NCI-H460 (cell line): ENCODE results near the gene CCDC154. TPM values are rescaled to one million over a fixed set of nuclear protein-coding genes. Genes with fewer than 3 reads are reported as not detected.

Experiments used
- DNase-seq: peaks from one replicate; pipeline ENCODE4 v3.0.0-alpha.2; 2016; ENCODE audit warnings: low read depth; ENCODE audit errors: extremely low read depth
- total RNA-seq: library from RNA; depleted of rRNA; stranded (reverse); fragments of >200 nt; shearing (Covaris generic); gene quantifications from 2 replicates; pipeline ENCODE4 v1.2.3, GENCODE V29; 2014; rRNA removed

The CCDC154 gene
- total RNA-seq, 1 experiment from 2014 or later = 0.42 TPM

DNA sequence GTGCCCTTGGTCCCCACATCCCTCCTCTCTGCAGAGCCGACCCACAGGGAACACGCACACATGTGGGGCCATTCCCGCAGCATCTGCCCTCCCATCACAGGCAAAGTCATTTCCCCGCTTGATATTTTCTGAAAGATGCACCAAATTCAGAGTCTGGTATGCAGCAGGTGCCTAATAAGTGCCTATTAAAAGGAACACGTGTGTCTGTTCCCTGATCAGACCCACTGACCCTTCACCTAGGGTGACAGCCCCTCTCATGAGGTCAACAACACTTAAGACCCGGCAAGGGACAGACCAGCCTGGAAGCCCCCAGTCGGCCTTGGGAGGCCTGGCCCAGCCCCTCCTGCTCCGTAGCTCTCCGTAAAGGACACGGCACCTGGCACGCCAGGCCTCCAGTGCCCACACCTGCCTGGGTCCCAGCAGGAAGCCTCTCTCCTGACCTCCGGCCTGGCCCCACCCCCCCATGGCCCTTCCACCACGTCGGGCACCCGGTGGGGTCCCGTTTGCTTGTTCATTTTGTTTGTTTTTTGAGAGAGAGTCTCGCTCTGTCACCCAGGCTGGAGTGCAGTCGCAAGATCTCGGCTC lies 49.9 kb downstream of the CCDC154 start:
- no peak for DNase-seq

DNA sequence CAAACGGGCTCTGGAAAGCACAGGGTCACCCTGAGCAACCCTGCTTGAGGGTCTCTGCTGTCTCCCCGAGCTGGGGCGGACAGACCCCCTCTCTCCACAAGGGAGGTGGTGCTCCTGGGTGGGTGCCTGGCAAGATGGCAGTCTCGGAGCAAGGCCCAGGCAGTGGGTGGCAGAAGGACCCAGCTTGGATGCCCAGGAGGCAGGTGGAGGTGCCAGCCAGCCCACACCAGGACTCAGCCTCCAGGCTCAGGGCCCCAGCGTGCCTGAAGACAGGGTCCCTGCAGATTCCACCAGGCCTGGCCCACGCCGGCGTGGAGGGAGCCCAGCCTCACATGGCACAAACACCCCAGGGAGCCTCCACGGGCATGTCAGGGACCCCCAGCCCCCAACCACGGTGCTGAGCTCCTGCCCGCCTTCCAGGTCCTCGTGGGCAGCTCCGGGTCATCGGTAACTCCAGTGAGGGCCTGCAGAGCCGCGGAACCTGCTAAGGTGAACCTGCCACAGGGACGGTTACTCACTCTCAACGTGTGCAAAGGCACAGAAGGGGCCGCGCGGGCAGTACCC lies 50.7 kb downstream of the CCDC154 start:
- DNase-seq = no peak

DNA sequence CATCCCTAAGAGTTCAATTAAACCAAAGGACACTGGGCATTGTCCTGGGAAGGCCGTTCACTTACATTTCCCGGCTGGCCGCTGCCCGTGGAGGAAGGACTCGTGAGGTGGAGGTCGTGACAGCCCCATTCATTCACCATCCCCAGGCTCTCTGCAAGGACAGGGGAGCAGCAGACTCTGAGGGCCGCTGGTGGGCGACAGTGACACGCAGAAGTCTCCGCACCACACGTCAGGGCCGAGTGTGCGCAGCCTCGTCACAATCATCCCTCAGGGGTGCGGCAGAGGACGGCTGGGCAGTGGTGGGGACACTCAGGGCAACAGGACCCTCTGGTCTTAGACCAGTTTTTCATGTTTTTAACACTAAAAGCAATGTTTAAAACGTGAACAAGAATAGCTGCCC lies 51.5 kb downstream of the CCDC154 start:
- DNase-seq = no peak

DNA sequence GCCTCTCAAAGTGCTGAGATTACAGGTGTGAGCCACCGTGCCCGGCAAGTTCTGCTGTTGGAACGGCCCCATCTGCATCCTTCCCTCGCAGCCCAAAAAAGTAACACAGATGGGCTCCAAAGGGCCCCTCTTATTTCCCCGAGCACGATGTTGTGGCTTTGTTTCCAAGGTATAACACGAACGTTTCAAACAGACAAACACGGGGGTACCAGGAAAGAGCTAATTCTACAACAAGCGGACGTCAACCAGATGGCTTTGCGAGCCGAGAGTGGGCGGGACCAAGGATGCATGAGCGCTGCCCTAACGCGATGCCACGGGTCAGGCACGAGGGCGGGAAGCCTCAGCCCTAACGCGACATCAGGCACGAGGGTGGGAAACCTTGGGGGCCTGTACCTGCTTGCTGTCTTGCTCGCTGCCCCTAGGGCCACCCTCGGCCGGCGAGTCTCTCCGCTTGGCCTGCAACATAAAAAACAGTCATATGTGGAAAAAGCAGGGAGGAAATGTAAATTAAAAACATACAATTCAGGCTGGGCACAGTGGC lies 54.0 kb downstream of the CCDC154 start:
- no peak for DNase-seq

DNA sequence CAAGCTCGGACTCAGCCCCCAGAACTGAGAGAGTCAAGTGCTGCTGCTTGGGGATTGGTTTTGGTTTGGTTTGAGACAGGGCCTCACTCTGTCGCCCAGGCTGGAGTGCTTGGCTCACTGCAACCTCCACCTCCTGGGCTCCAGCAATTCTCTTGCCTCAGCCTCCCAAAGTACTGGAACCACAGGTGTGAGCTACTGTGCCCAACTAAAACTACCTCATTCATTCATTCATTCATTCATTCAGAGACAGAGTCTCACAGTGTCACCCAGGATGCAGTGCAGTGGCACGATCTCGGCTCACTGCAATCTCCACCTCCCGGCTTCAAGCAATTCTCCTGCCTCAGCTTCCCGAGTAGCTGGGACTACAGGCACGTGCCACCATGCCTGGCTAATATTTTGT lies 54.6 kb downstream of the CCDC154 start:
- no peak for DNase-seq

DNA sequence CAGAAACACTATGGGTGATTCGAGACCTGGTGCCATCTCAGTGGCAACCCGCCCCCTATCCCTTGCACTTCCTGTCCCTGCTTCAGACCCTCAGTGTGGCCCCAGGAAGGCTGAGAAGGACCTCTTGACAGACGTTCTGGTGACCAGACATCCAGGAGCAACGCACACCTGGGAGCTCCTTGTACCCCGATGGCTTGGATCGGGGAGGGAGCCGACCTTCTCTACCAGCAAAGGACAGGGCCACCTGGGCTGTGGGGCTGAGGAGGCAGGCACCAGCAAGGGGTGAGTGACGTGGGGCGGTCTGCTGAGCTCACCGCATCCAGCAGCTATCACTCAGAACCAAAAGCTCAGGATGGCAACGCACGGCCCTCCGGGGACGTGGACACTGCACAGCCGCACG lies 57.0 kb downstream of the CCDC154 start:
- DNase-seq = no peak

DNA sequence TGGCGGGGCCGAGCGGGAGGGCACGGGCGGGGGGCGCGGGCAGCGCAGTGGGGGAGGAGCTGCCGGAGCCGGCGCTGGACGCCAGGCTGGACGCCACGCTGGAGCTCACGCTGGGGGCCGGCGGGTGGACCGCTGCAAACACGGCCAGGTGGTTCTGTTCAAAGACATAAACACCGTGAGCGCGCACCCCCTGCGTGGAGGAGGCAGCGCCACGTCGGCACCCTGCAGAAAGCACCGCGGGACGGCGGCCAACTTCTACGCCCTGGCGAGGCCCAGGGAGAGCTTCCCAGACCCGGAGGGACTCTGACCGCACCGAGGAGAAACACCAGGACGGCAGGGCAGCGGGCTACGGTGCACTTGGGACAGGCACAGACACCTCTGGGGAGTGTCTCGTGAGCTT lies 59.1 kb downstream of the CCDC154 start:
- DNase-seq = no peak

Other genes with a start within 250 kb of the CCDC154 start
- gene TPSG1, start 219.3 kb downstream of the CCDC154 start, total RNA-seq = not detected in 2 replicates
- not detected in 2 replicates for gene TPSB2, start 214.4 kb downstream of the CCDC154 start, total RNA-seq
- gene TPSAB1, start 203.9 kb downstream of the CCDC154 start, total RNA-seq = not detected in 2 replicates
- gene TPSD1, start 188.5 kb downstream of the CCDC154 start, total RNA-seq = not detected in 2 replicates
- gene UBE2I, start 134.9 kb downstream of the CCDC154 start, total RNA-seq = 90.5 and 120 TPM in 2 replicates
- gene BAIAP3, start 110.9 kb downstream of the CCDC154 start, total RNA-seq = 0.29 and 0.89 TPM in 2 replicates
- 45.4 and 50.2 TPM in 2 replicates for gene TSR3, start 92.7 kb downstream of the CCDC154 start, total RNA-seq
- 32.2 and 33.0 TPM in 2 replicates for gene GNPTG, start 92.6 kb downstream of the CCDC154 start, total RNA-seq
- gene UNKL, start 29.9 kb downstream of the CCDC154 start, total RNA-seq = 29.2 and 31.0 TPM in 2 replicates
- gene UQCC4, start 23.8 kb downstream of the CCDC154 start, total RNA-seq = 29.7 and 31.1 TPM in 2 replicates
- not detected in 2 replicates for gene PERCC1, start 13.5 kb downstream of the CCDC154 start, total RNA-seq
- 62.0 and 67.0 TPM in 2 replicates for gene CLCN7, start 30.5 kb upstream of the CCDC154 start, total RNA-seq
- gene PTX4, start 44.4 kb upstream of the CCDC154 start, total RNA-seq = 0.15 TPM in 1 of 2 replicates, not detected in the other
- gene TELO2, start 48.8 kb upstream of the CCDC154 start, total RNA-seq = 7.8 and 8.1 TPM in 2 replicates
- gene TMEM204, start 89.1 kb upstream of the CCDC154 start, total RNA-seq = not detected in 2 replicates
- 8.5 and 14.4 TPM in 2 replicates for gene IFT140, start 167.5 kb upstream of the CCDC154 start, total RNA-seq
- gene CRAMP1, start 167.8 kb upstream of the CCDC154 start, total RNA-seq = 8.3 and 9.1 TPM in 2 replicates
- 41.6 and 44.8 TPM in 2 replicates for gene JPT2, start 233.7 kb upstream of the CCDC154 start, total RNA-seq